Vein endothelial cell (primary cell): ENCODE results near the gene IFNGR2. TPM values are rescaled to one million over a fixed set of nuclear protein-coding genes. Genes with fewer than 3 reads are reported as not detected.

Experiments
- total RNA-seq: library from RNA; depleted of rRNA; stranded (reverse); fragments of >200 nt; gene quantifications from 2 replicates; pipeline ENCODE4 v1.2.3, GENCODE V29; 2012

The IFNGR2 gene
- 62.1 and 70.2 TPM in 2 replicates for total RNA-seq

GRCh38 chr21:33403128-33403785, at the start of gene IFNGR2:
TSS of gene IFNGR2 (plus strand) at chr21:33403413. CDS start at chr21:33403544, 131 bp downstream.

GRCh38 chr21:33479679-33480480, 76.7 kb downstream of the IFNGR2 start, which contains the start of gene TMEM50B:
TSS of gene TMEM50B (minus strand) at chr21:33479974. CDS start at chr21:33468885, 11,089 bp downstream.

Other genes starting within 250 kb of the IFNGR2 start
- 14.7 and 15.6 TPM in 2 replicates for gene IFNAR2, start 173.5 kb upstream of the IFNGR2 start, total RNA-seq
- gene IL10RB, start 137.0 kb upstream of the IFNGR2 start, total RNA-seq, result 24.9 and 29.7 TPM in 2 replicates
- 16.0 and 23.2 TPM in 2 replicates for gene IFNAR1, start 78.4 kb upstream of the IFNGR2 start, total RNA-seq
- 18.3 and 30.0 TPM in 2 replicates for gene TMEM50B, start 76.6 kb downstream of the IFNGR2 start, total RNA-seq
- gene DNAJC28, start 88.3 kb downstream of the IFNGR2 start, total RNA-seq, result 2.0 and 2.4 TPM in 2 replicates
- 95.4 and 138 TPM in 2 replicates for gene GART, start 138.7 kb downstream of the IFNGR2 start, total RNA-seq
- gene SON, start 139.6 kb downstream of the IFNGR2 start, total RNA-seq, result 149 and 154 TPM in 2 replicates
- 14.7 and 20.0 TPM in 2 replicates for gene DONSON, start 185.3 kb downstream of the IFNGR2 start, total RNA-seq
- 20.9 and 21.9 TPM in 2 replicates for gene CRYZL1, start 238.3 kb downstream of the IFNGR2 start, total RNA-seq
- gene ITSN1, start 239.1 kb downstream of the IFNGR2 start, total RNA-seq, result 48.7 and 65.2 TPM in 2 replicates